ENCODE data around the gene AGRN. TPM values are rescaled to one million over a fixed set of nuclear protein-coding genes. Genes with fewer than 3 reads are reported as not detected.
"Not testable (repeated sequence)": the region's sequence is repeated elsewhere in the genome, so short reads cannot be mapped to it uniquely, and the experiment has no call there.

The AGRN gene
- polyA plus RNA-seq, 2 donors, result 17.0 to 40.6 TPM

GRCh38 chr1:1063261-1063944 is 43.5 kb downstream of the AGRN start:
- WGBS, 2 donors, result 58 to 69% methylated on average over 22 to 24 of the region's 24 CpGs
- Histone ChIP-seq H3K4me3 (ENCODE audit: low read depth in 1 of 2, low read length in 2 of 2) (no peak overlapping the region), H3K27ac (ENCODE audit: low read depth in 2 of 2, low read length in 1 of 2) (no peak overlapping the region), H3K9me3 (ENCODE audit: control insufficient read depth in 2 of 2, insufficient read depth in 1 of 2, low read depth in 1 of 2, low read length in 1 of 2) (peaks cover 0 to 8% of the 10 kb centered on the region in 2 donors), H3K36me3 (ENCODE audit: control insufficient read depth in 2 of 2, insufficient read depth in 2 of 2, low read length in 1 of 2) (peaks cover 0 to 10% of the 10 kb centered on the region in 2 donors), H3K4me1 (ENCODE audit: control insufficient read depth in 2 of 2, insufficient read depth in 2 of 2, low read length in 1 of 2) (peaks cover 6 to 8% of the 10 kb centered on the region in 2 donors), H3K27me3 (ENCODE audit: control insufficient read depth in 1 of 2, insufficient read depth in 2 of 2, low read length in 2 of 2) (no peaks in the 10 kb centered on the region)

GRCh38 chr1:1063945-1064831 is 44.3 kb downstream of the AGRN start:
- 8 to 9% methylated on average over 47 to 50 of the region's 50 CpGs for WGBS, 2 donors
- H3K36me3 ChIP-seq (ENCODE audit: control insufficient read depth in 2 of 2, insufficient read depth in 2 of 2, low read length in 1 of 2), result peaks cover 0 to 10% of the 10 kb centered on the region in 2 donors
- H3K4me1 ChIP-seq (ENCODE audit: control insufficient read depth in 2 of 2, insufficient read depth in 2 of 2, low read length in 1 of 2), result peaks cover 5 to 6% of the 10 kb centered on the region in 2 donors
- H3K27me3 ChIP-seq (ENCODE audit: control insufficient read depth in 1 of 2, insufficient read depth in 2 of 2, low read length in 2 of 2), result no peaks in the 10 kb centered on the region
- peaks cover 0 to 8% of the 10 kb centered on the region in 2 donors for H3K9me3 ChIP-seq (ENCODE audit: control insufficient read depth in 2 of 2, insufficient read depth in 1 of 2, low read depth in 1 of 2, low read length in 1 of 2)
- H3K27ac ChIP-seq (ENCODE audit: low read depth in 2 of 2, low read length in 1 of 2), result peak overlapping the region in 1 of 2 donors; percentile 67
- no peak overlapping the region for H3K4me3 ChIP-seq (ENCODE audit: low read depth in 1 of 2, low read length in 2 of 2)

- WGBS, 2 donors, result 56 to 67% methylated on average over 20 of the region's 20 CpGs
- Histone ChIP-seq H3K27ac (ENCODE audit: low read depth in 2 of 2, low read length in 1 of 2) (peak overlapping the region in 1 of 2 donors; percentile 30), H3K4me3 (ENCODE audit: low read depth in 1 of 2, low read length in 2 of 2) (no peak overlapping the region), H3K4me1 (ENCODE audit: control insufficient read depth in 2 of 2, insufficient read depth in 2 of 2, low read length in 1 of 2) (peaks cover 9 to 11% of the 10 kb centered on the region in 2 donors), H3K27me3 (ENCODE audit: control insufficient read depth in 1 of 2, insufficient read depth in 2 of 2, low read length in 2 of 2) (no peaks in the 10 kb centered on the region), H3K9me3 (ENCODE audit: control insufficient read depth in 2 of 2, insufficient read depth in 1 of 2, low read depth in 1 of 2, low read length in 1 of 2) (peaks cover 0 to 8% of the 10 kb centered on the region in 2 donors), H3K36me3 (ENCODE audit: control insufficient read depth in 2 of 2, insufficient read depth in 2 of 2, low read length in 1 of 2) (peaks cover 0 to 10% of the 10 kb centered on the region in 2 donors)
Measured at GRCh38 chr1:1065265-1065939, 45.5 kb downstream of the AGRN start.

- not testable (repeated sequence) for H3K27me3 ChIP-seq (ENCODE audit: control insufficient read depth in 1 of 2, insufficient read depth in 2 of 2, low read length in 2 of 2); H3K4me3 ChIP-seq (ENCODE audit: low read depth in 1 of 2, low read length in 2 of 2); H3K36me3 ChIP-seq (ENCODE audit: control insufficient read depth in 2 of 2, insufficient read depth in 2 of 2, low read length in 1 of 2); H3K9me3 ChIP-seq (ENCODE audit: control insufficient read depth in 2 of 2, insufficient read depth in 1 of 2, low read depth in 1 of 2, low read length in 1 of 2); H3K27ac ChIP-seq (ENCODE audit: low read depth in 2 of 2, low read length in 1 of 2)
- H3K4me1 ChIP-seq (ENCODE audit: control insufficient read depth in 2 of 2, insufficient read depth in 2 of 2, low read length in 1 of 2), result peaks cover 9 to 11% of the 10 kb centered on the region in 2 donors
- WGBS, 2 donors, result 72 to 76% methylated on average over 11 of the region's 11 CpGs
Measured at GRCh38 chr1:1065940-1066304, 46.0 kb downstream of the AGRN start.

- no peaks in the 10 kb centered on the region for H3K27me3 ChIP-seq (ENCODE audit: control insufficient read depth in 1 of 2, insufficient read depth in 2 of 2, low read length in 2 of 2)
- H3K4me3 ChIP-seq (ENCODE audit: low read depth in 1 of 2, low read length in 2 of 2), result peak overlapping the region; percentile 41 to 54
- peaks cover 0 to 10% of the 10 kb centered on the region in 2 donors for H3K36me3 ChIP-seq (ENCODE audit: control insufficient read depth in 2 of 2, insufficient read depth in 2 of 2, low read length in 1 of 2)
- 62 to 66% methylated on average over 27 of the region's 27 CpGs for WGBS, 2 donors
- peaks cover 9 to 11% of the 10 kb centered on the region in 2 donors for H3K4me1 ChIP-seq (ENCODE audit: control insufficient read depth in 2 of 2, insufficient read depth in 2 of 2, low read length in 1 of 2)
- peaks cover 0 to 6% of the 10 kb centered on the region in 2 donors for H3K9me3 ChIP-seq (ENCODE audit: control insufficient read depth in 2 of 2, insufficient read depth in 1 of 2, low read depth in 1 of 2, low read length in 1 of 2)
- H3K27ac ChIP-seq (ENCODE audit: low read depth in 2 of 2, low read length in 1 of 2), result peak overlapping the region in 1 of 2 donors; percentile 54
Measured at GRCh38 chr1:1066403-1067283, 46.7 kb downstream of the AGRN start.

GRCh38 chr1:1067284-1067859 is 47.5 kb downstream of the AGRN start:
- Histone ChIP-seq H3K27ac (ENCODE audit: low read depth in 2 of 2, low read length in 1 of 2) (peak overlapping the region; percentile 83 to 92), H3K36me3 (ENCODE audit: control insufficient read depth in 2 of 2, insufficient read depth in 2 of 2, low read length in 1 of 2) (peaks cover 0 to 13% of the 10 kb centered on the region in 2 donors), H3K9me3 (ENCODE audit: control insufficient read depth in 2 of 2, insufficient read depth in 1 of 2, low read depth in 1 of 2, low read length in 1 of 2) (peaks cover 0 to 5% of the 10 kb centered on the region in 2 donors), H3K27me3 (ENCODE audit: control insufficient read depth in 1 of 2, insufficient read depth in 2 of 2, low read length in 2 of 2) (no peaks in the 10 kb centered on the region), H3K4me3 (ENCODE audit: low read depth in 1 of 2, low read length in 2 of 2) (peak overlapping the region; percentile 41 to 54), H3K4me1 (ENCODE audit: control insufficient read depth in 2 of 2, insufficient read depth in 2 of 2, low read length in 1 of 2) (peaks cover 9 to 14% of the 10 kb centered on the region in 2 donors)
- 82 to 83% methylated on average over 44 to 54 of the region's 54 CpGs for WGBS, 2 donors

GRCh38 chr1:1067860-1068516 is 48.1 kb downstream of the AGRN start:
- peaks cover 0 to 13% of the 10 kb centered on the region in 2 donors for H3K36me3 ChIP-seq (ENCODE audit: control insufficient read depth in 2 of 2, insufficient read depth in 2 of 2, low read length in 1 of 2)
- WGBS, 2 donors, result 38 to 42% methylated on average over 31 to 32 of the region's 32 CpGs
- H3K9me3 ChIP-seq (ENCODE audit: control insufficient read depth in 2 of 2, insufficient read depth in 1 of 2, low read depth in 1 of 2, low read length in 1 of 2), result peaks cover 0 to 5% of the 10 kb centered on the region in 2 donors
- H3K4me1 ChIP-seq (ENCODE audit: control insufficient read depth in 2 of 2, insufficient read depth in 2 of 2, low read length in 1 of 2), result peaks cover 9 to 14% of the 10 kb centered on the region in 2 donors
- H3K4me3 ChIP-seq (ENCODE audit: low read depth in 1 of 2, low read length in 2 of 2), result peak overlapping the region; percentile 41 to 54
- peak overlapping the region; percentile 83 to 92 for H3K27ac ChIP-seq (ENCODE audit: low read depth in 2 of 2, low read length in 1 of 2)
- H3K27me3 ChIP-seq (ENCODE audit: control insufficient read depth in 1 of 2, insufficient read depth in 2 of 2, low read length in 2 of 2), result no peaks in the 10 kb centered on the region

GRCh38 chr1:1068517-1069055 is 48.7 kb downstream of the AGRN start:
- Histone ChIP-seq H3K4me1 (ENCODE audit: control insufficient read depth in 2 of 2, insufficient read depth in 2 of 2, low read length in 1 of 2) (peaks cover 9 to 18% of the 10 kb centered on the region in 2 donors), H3K9me3 (ENCODE audit: control insufficient read depth in 2 of 2, insufficient read depth in 1 of 2, low read depth in 1 of 2, low read length in 1 of 2) (peaks cover 0 to 5% of the 10 kb centered on the region in 2 donors), H3K36me3 (ENCODE audit: control insufficient read depth in 2 of 2, insufficient read depth in 2 of 2, low read length in 1 of 2) (peaks cover 0 to 13% of the 10 kb centered on the region in 2 donors), H3K4me3 (ENCODE audit: low read depth in 1 of 2, low read length in 2 of 2) (peak overlapping the region; percentile 41 to 54), H3K27me3 (ENCODE audit: control insufficient read depth in 1 of 2, insufficient read depth in 2 of 2, low read length in 2 of 2) (no peaks in the 10 kb centered on the region), H3K27ac (ENCODE audit: low read depth in 2 of 2, low read length in 1 of 2) (peak overlapping the region; percentile 86 to 92)
- 1 to 2% methylated on average over 43 to 55 of the region's 55 CpGs for WGBS, 2 donors
